HCEC 1CT (cell line): ENCODE measurements around the gene ATP8A1.

Source experiments
- DNase-seq: peaks from one replicate; pipeline ENCODE4 v3.0.0-alpha.2; 2017

The ATP8A1 gene

GRCh38 chr4:42359711-42360110 lies 297.2 kb downstream of the ATP8A1 start:
- no peak for DNase-seq
